Kidney epithelial cell (primary cell): Measurements from ENCODE around the gene PIGS. TPM values are rescaled to one million over a fixed set of nuclear protein-coding genes. Genes with fewer than 3 reads are reported as not detected.

Experiments used
- DNase-seq: peaks from one replicate; pipeline ENCODE4 v3.0.0-alpha.2; 2010; ENCODE audit warnings: low read depth
- H3K27me3 ChIP-seq: 2 replicates; pipeline ENCODE4 v1.6.0; 2011; ENCODE audit warnings: low read length; ENCODE audit not compliant: control insufficient read depth, insufficient read depth
- H3K36me3 ChIP-seq: 2 replicates; pipeline ENCODE4 v1.5.1; 2011; ENCODE audit warnings: low read length; ENCODE audit not compliant: control insufficient read depth, insufficient read depth
- H3K4me3 ChIP-seq: 2 replicates; pipeline ENCODE4 v1.5.1; 2011; ENCODE audit warnings: low read depth, mild to moderate bottlenecking, control low read depth, low read length
- total RNA-seq: library from RNA; depleted of rRNA; stranded (reverse); fragments of >200 nt; gene quantifications from 2 replicates; pipeline ENCODE4 v1.2.3, GENCODE V29; 2015
- TF ChIP-seq, protein P1 (sequence below): IDR thresholded peaks from 2 replicates; pipeline ENCODE4 v1.5.1; 2011; ENCODE audit warnings: mild to moderate bottlenecking, moderate library complexity, low read length, control low read depth, inconsistent platforms; ENCODE audit not compliant: insufficient read depth, poor library complexity, severe bottlenecking

PIGS gene
- total RNA-seq, 1 donor from 2014 or later: 52.9 TPM

DNA sequence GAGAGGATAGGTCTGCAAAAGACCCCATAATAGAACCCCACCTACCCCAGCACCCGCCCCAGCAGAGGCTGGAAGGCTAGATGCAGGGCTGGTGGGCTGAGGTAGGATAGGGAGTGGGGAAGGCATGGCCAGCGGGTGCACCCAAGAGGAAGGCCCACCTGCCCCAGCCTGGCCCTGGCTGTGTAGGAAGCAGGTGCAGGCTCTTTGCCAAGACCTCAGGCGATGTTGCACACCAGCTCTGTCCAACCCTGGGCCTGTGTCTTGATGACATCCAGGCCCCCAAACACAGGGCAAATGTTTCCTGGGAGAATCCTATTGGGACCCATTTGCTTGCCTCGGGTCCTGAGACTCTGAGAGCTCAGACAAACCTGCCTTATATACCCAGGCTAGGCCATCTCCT lies 31.1 kb downstream of the PIGS start:
- no peaks in the 10 kb centered on the region for H3K36me3 ChIP-seq
- no peak overlapping the region for H3K4me3 ChIP-seq
- TF ChIP-seq, protein P1, sequence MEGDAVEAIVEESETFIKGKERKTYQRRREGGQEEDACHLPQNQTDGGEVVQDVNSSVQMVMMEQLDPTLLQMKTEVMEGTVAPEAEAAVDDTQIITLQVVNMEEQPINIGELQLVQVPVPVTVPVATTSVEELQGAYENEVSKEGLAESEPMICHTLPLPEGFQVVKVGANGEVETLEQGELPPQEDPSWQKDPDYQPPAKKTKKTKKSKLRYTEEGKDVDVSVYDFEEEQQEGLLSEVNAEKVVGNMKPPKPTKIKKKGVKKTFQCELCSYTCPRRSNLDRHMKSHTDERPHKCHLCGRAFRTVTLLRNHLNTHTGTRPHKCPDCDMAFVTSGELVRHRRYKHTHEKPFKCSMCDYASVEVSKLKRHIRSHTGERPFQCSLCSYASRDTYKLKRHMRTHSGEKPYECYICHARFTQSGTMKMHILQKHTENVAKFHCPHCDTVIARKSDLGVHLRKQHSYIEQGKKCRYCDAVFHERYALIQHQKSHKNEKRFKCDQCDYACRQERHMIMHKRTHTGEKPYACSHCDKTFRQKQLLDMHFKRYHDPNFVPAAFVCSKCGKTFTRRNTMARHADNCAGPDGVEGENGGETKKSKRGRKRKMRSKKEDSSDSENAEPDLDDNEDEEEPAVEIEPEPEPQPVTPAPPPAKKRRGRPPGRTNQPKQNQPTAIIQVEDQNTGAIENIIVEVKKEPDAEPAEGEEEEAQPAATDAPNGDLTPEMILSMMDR: no peak
- peaks cover 10% of the 10 kb centered on the region for H3K27me3 ChIP-seq
- no peak for DNase-seq

DNA sequence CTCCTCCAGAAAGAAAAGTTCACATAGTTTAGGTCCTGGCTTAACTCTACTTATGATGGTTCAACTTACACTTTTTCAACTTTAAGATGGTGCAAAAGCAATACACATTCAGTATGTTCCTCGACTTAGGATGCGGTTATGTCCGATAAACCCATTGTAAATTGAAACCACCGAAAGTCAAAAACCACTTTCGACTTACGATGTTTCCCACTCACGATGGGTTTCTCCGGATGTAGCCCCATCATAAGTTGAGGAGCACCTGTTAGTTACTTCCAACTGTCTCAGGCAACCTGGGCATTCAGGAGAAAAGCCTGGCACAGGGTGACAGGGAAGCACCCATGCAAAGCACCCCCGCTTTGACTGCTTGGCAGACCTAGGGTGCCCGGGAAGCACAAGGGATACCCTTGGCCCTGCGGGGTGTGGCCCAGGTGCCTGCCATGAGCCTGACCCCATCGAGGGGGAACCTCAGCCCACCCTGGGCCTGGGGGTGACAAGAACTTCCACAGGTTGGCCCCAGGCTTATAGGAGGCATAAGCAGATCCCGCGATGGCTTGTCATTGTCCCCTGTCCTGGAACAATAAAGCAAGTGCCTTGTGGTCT lies 32.9 kb downstream of the PIGS start:
- DNase-seq: no peak
- H3K36me3 ChIP-seq: no peaks in the 10 kb centered on the region
- no peak overlapping the region for H3K4me3 ChIP-seq
- H3K27me3 ChIP-seq: peaks cover 15% of the 10 kb centered on the region
- TF ChIP-seq, protein P1: no peak

DNA sequence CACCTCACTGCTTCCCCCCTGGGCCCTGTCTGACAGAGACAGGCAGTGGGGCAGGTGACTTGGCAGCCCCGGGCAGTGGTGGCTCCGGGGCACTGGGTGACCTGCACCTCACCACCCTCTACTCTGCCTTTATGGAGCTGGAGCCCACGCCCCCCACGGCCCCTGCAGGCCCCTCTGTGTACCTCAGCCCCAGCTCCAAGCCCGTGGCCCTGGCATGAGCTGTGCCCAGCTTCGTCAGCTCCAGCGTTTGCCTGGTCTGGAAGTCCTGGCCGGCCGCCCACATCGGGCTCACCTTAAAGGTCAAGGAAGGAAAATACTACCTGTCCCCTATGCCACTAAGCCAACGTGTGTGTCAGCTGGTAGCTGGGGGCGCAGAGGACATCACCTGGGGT lies 34.1 kb downstream of the PIGS start:
- H3K4me3 ChIP-seq: no peak overlapping the region
- H3K27me3 ChIP-seq: peaks cover 15% of the 10 kb centered on the region
- H3K36me3 ChIP-seq: no peaks in the 10 kb centered on the region
- DNase-seq: no peak
- TF ChIP-seq, protein P1: no peak

DNA sequence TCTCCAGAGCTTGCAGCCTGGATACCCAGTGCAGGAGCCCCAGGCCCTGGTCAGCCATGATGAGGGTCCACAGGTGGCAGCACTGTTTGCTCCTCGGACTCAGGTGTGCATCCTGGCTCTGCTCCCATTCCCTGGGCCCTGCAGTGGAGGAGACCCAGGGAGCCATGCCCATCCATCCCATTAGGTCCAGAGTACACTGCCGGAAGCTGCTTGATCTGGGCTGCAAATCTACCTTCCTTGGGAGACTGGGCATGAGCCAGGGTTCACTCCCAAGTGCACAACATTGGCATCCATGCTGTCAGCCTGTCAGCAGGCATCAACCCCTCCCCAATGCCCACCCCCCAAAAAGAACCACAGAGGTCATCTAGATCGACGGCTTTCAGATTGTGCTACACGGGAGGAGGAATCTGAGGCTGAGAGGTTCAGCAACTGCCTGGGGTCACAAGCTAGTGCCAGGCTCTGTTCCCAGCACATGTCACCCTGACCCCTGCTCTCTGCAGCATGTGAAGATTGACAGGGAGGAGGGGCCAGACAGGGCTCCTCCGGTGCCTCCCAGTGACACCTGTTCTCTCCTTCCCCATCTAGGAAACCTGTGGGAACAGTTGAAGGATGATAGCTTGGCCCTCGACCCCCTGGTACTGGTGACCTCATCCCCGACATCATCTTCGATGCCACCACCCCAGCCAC lies 34.6 kb downstream of the PIGS start:
- TF ChIP-seq, protein P1: no peak
- Histone ChIP-seq H3K36me3 (no peaks in the 10 kb centered on the region), H3K4me3 (no peak overlapping the region), H3K27me3 (peaks cover 15% of the 10 kb centered on the region)
- no peak for DNase-seq

DNA sequence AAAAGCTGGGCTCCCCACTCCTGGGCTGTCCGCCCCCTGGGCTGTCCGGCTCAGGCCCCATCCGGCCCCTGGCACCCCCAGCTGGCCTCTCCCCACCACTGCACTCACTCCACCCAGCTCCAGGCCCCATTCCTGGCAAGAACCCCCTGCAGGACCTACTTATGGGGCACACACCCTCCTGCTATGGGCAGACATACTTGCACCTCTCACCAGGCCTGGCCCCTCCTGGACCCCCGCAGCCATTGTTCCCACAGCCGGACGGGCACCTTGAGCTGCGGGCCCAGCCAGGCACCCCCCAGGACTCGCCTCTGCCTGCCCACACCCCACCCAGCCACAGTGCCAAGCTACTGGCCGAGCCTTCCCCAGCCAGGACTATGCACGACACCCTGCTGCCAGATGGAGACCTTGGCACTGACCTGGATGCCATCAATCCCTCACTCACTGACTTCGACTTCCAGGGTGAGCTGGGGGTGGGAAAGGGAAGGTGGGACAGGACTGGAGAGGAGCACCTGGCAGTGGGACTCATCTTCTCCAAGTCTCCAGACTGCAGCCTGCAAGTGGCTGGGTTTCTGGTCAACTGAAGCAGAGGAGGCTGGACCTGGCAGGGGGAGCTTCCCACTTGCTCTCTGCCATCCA lies 36.5 kb downstream of the PIGS start:
- DNase-seq: no peak
- Histone ChIP-seq H3K36me3 (no peaks in the 10 kb centered on the region), H3K4me3 (no peak overlapping the region), H3K27me3 (peaks cover 23% of the 10 kb centered on the region)
- TF ChIP-seq, protein P1: no peak
